GM12892 (cell line): ENCODE data around the gene CCDC144A.
"Not testable (repeated sequence)": the region's sequence is repeated elsewhere in the genome, so short reads cannot be mapped to it uniquely, and the experiment has no call there.

Experiments
- POLR2A ChIP-seq: IDR thresholded peaks from 2 replicates; pipeline ENCODE4 v1.6.1; 2011; ENCODE audit warnings: low read depth, low read length, control low read depth
- POLR2AphosphoS5 ChIP-seq: IDR thresholded peaks from 2 replicates; pipeline ENCODE4 v1.6.1; 2011; ENCODE audit warnings: low read depth, low read length, control low read depth
- TAF1 ChIP-seq: IDR thresholded peaks from 2 replicates; pipeline ENCODE4 v1.6.1; 2011; ENCODE audit warnings: low read depth, mild to moderate bottlenecking, control low read depth, low read length, borderline replicate concordance

DNA sequence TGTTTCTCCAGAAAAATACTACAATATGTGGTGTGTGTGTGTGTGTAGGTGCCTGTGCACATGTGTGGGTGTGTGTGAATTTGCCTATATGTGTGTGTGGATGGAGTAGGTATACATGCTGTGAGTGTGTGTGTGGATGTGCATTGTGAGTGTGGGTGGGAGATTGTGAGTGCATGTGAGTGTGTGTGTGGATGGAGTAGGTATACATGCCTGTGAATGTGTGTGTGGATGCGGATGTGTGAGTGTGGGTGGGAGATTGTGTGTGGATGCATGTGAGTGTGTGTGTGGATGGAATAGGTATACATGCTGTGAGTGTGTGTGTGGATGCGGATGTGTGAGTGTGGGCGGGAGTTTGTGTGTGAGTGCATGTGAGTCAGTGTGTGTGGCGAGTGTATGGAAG lies 116.6 kb downstream of the CCDC144A start:
- not testable (repeated sequence) for TF ChIP-seq POLR2A, TAF1, POLR2AphosphoS5
